H1 (cell line): ENCODE data around the gene NAA38. TPM values are rescaled to one million over a fixed set of nuclear protein-coding genes. Genes with fewer than 3 reads are reported as not detected.

Experiments used
- EP300 ChIP-seq, 2 experiments: IDR thresholded peaks; 1 replicate in 1 of 2; 2 replicates in 1 of 2; pipeline ENCODE4 v1.6.1; 2011 to 2012; ENCODE audit warnings: low read depth in 2 of 2, low read length in 2 of 2, mild to moderate bottlenecking in 2 of 2, borderline replicate concordance in 1 of 2, inconsistent platforms in 1 of 2, moderate library complexity in 1 of 2
- GABPA ChIP-seq: IDR thresholded peaks from 2 replicates; pipeline ENCODE4 v1.6.1; 2011; ENCODE audit warnings: mild to moderate bottlenecking, low read length, moderate library complexity, borderline replicate concordance; ENCODE audit not compliant: insufficient read depth
- KDM4A ChIP-seq: IDR thresholded peaks from one replicate; pipeline ENCODE4 v1.7.1; 2012; ENCODE audit warnings: low read depth, mild to moderate bottlenecking, moderate library complexity, low read length, inconsistent platforms; ENCODE audit not compliant: severe bottlenecking
- SP4 ChIP-seq: IDR thresholded peaks from 2 replicates; pipeline ENCODE4 v1.6.1; 2012; ENCODE audit warnings: low read length, inconsistent platforms
- TAF7 ChIP-seq: optimal IDR thresholded peaks from 2 replicates; pipeline ENCODE3; 2011; ENCODE audit warnings: low read depth, mild to moderate bottlenecking, inconsistent platforms, low read length, moderate library complexity, borderline replicate concordance
- polyA plus RNA-seq, 7 experiments: library from polyadenylated mRNA; depleted of rRNA in 3 of 7; stranded (reverse) in 5 of 7; unstranded in 2 of 7; fragments of >200 nt in 5 of 7; fragments of 200-250 nt in 2 of 7; gene quantifications; 1 replicate in 5 of 7; 2 replicates in 1 of 7; 4 replicates in 1 of 7; pipeline versions ENCODE4 v1.2.1 to v1.2.3, GENCODE V29; 2011 to 2013; ENCODE audit warnings: missing spikeins in 2 of 7, mixed read lengths in 2 of 7
- small RNA-seq: library from polyadenylated mRNA; stranded (forward); fragments of <200 nt; extraction: miRNeasy Mini kit (QIAGEN cat#:217004); gene quantifications from one replicate; pipeline ENCODE3, GENCODE V24; 2013; ENCODE audit not compliant: insufficient read depth
- total RNA-seq: library from RNA; stranded (reverse); fragmentation: NEBNext Ultra II Directional; extraction: Animal tissue kit (Norgen Biotek cat#: 25700); gene quantifications from 2 replicates; pipeline ENCODE4 v1.2.1, GENCODE V29; 2021

NAA38 gene
- total and polyA plus RNA-seq, 2 of the 8 experiments (the other 6 are each of a cell fraction or from before 2014, with no cell fraction given), result 30.2 to 109 TPM

DNA sequence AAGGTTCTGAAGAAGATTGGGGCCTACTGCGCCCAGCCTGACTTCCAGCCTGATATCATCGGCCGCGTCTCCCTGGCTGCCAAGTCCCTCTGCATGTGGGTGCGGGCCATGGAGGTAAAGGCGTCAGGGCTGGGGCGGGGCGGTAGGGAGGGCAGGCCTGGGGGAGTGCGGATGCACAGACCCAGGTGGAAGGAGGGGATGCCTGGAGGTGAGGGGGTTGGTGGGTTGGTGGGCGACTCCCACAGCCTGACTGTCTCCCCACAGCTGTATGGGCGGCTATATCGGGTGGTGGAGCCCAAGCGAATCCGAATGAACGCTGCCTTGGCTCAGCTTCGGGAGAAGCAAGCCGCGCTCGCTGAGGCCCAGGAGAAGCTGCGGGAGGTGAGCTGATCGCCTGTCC is 50.2 kb downstream of the NAA38 start (continued):
- TF ChIP-seq TAF7 (no peak), EP300 (IDR thresholded peaks at IDR 0.05; ENCODE audit: borderline replicate concordance in 1 of 2, low read depth in 2 of 2, low read length in 2 of 2) (no peak), SP4 (no peak), KDM4A (no peak), GABPA (no peak)
- TF ChIP-seq, all 59 proteins: peak for 0

Small RNA genes within 50 kb of the gene (small RNA-seq; reads per million reads assigned to genes)
- not detected for gene SCARNA21

Other genes with a start within 250 kb of the NAA38 start
- 26.2 and 26.8 TPM in 2 replicates for gene FXR2, start 242.7 kb downstream of the NAA38 start, total RNA-seq
- gene FXR2, start 242.7 kb downstream of the NAA38 start, polyA plus RNA-seq (2011; rRNA removed), result 44.0 and 63.3 TPM in 2 replicates
- gene SAT2, start 229.7 kb downstream of the NAA38 start, total RNA-seq, result 72.3 and 75.3 TPM in 2 replicates
- 36.4 and 36.5 TPM in 2 replicates for gene SAT2, start 229.7 kb downstream of the NAA38 start, polyA plus RNA-seq (2011; rRNA removed)
- gene SHBG, start 227.4 kb downstream of the NAA38 start, total RNA-seq, result 0.69 and 1.2 TPM in 2 replicates
- 1.1 and 1.3 TPM in 2 replicates for gene SHBG, start 227.4 kb downstream of the NAA38 start, polyA plus RNA-seq (2011; rRNA removed)
- gene ATP1B2, start 206.6 kb downstream of the NAA38 start, total RNA-seq, result 19.8 and 21.0 TPM in 2 replicates
- gene ATP1B2, start 206.6 kb downstream of the NAA38 start, polyA plus RNA-seq (2011; rRNA removed), result 9.1 and 12.6 TPM in 2 replicates
- 198 and 210 TPM in 2 replicates for gene TP53, start 170.1 kb downstream of the NAA38 start, total RNA-seq
- gene TP53, start 170.1 kb downstream of the NAA38 start, polyA plus RNA-seq (2011; rRNA removed), result 143 and 149 TPM in 2 replicates
- gene WRAP53, start 169.1 kb downstream of the NAA38 start, total RNA-seq, result 29.3 and 30.1 TPM in 2 replicates
- gene WRAP53, start 169.1 kb downstream of the NAA38 start, polyA plus RNA-seq (2011; rRNA removed), result 29.2 and 38.4 TPM in 2 replicates
- 15.0 and 16.0 TPM in 2 replicates for gene EFNB3, start 152.4 kb downstream of the NAA38 start, total RNA-seq
- gene EFNB3, start 152.4 kb downstream of the NAA38 start, polyA plus RNA-seq (2011; rRNA removed), result 27.1 and 27.3 TPM in 2 replicates
- 0.13 and 0.21 TPM in 2 replicates for gene DNAH2, start 139.8 kb downstream of the NAA38 start, total RNA-seq
- 0.18 and 0.25 TPM in 2 replicates for gene DNAH2, start 139.8 kb downstream of the NAA38 start, polyA plus RNA-seq (2011; rRNA removed)
- 3.4 and 3.7 TPM in 2 replicates for gene KDM6B, start 23.3 kb downstream of the NAA38 start, total RNA-seq
- gene KDM6B, start 23.3 kb downstream of the NAA38 start, polyA plus RNA-seq (2011; rRNA removed), result 0.48 and 0.80 TPM in 2 replicates
- 0.69 TPM in 1 of 2 replicates, not detected in the other for gene TMEM88, start 2.5 kb downstream of the NAA38 start, total RNA-seq
- 8.8 and 11.6 TPM in 2 replicates for gene TMEM88, start 2.5 kb downstream of the NAA38 start, polyA plus RNA-seq (2011; rRNA removed)
- 15.5 and 18.0 TPM in 2 replicates for gene CYB5D1, start 444 bp upstream of the NAA38 start, total RNA-seq
- 11.0 and 13.5 TPM in 2 replicates for gene CYB5D1, start 444 bp upstream of the NAA38 start, polyA plus RNA-seq (2011; rRNA removed)
- gene CHD3, start 31.2 kb upstream of the NAA38 start, total RNA-seq, result 12.9 and 14.2 TPM in 2 replicates
- gene CHD3, start 31.2 kb upstream of the NAA38 start, polyA plus RNA-seq (2011; rRNA removed), result 12.3 and 18.3 TPM in 2 replicates
- 0.63 and 0.77 TPM in 2 replicates for gene RNF227, start 58.7 kb upstream of the NAA38 start, total RNA-seq
- 1.1 and 1.7 TPM in 2 replicates for gene RNF227, start 58.7 kb upstream of the NAA38 start, polyA plus RNA-seq (2011; rRNA removed)
- gene KCNAB3, start 72.3 kb upstream of the NAA38 start, total RNA-seq, result 2.3 and 2.4 TPM in 2 replicates
- 1.7 and 2.8 TPM in 2 replicates for gene KCNAB3, start 72.3 kb upstream of the NAA38 start, polyA plus RNA-seq (2011; rRNA removed)
- 99.3 and 114 TPM in 2 replicates for gene TRAPPC1, start 74.4 kb upstream of the NAA38 start, total RNA-seq
- 170 and 194 TPM in 2 replicates for gene TRAPPC1, start 74.4 kb upstream of the NAA38 start, polyA plus RNA-seq (2011; rRNA removed)
- gene CNTROB, start 74.6 kb upstream of the NAA38 start, total RNA-seq, result 30.0 and 31.9 TPM in 2 replicates
- gene CNTROB, start 74.6 kb upstream of the NAA38 start, polyA plus RNA-seq (2011; rRNA removed), result 20.5 and 28.2 TPM in 2 replicates
- gene GUCY2D, start 145.1 kb upstream of the NAA38 start, total RNA-seq, result 0.48 and 0.59 TPM in 2 replicates
- gene GUCY2D, start 145.1 kb upstream of the NAA38 start, polyA plus RNA-seq (2011; rRNA removed), result 0.20 and 0.31 TPM in 2 replicates
- gene ALOX15B, start 181.5 kb upstream of the NAA38 start, total RNA-seq, result 0.46 and 0.63 TPM in 2 replicates
- 0.91 and 1.4 TPM in 2 replicates for gene ALOX15B, start 181.5 kb upstream of the NAA38 start, polyA plus RNA-seq (2011; rRNA removed)
- not detected in 2 replicates for gene ALOX12B, start 230.2 kb upstream of the NAA38 start, total RNA-seq
- gene ALOX12B, start 230.2 kb upstream of the NAA38 start, polyA plus RNA-seq (2011; rRNA removed), result 0.82 and 0.86 TPM in 2 replicates